ENCODE data around the gene DLL1. TPM values are rescaled to one million over a fixed set of nuclear protein-coding genes. Genes with fewer than 3 reads are reported as not detected.

Gene DLL1
- total RNA-seq, 1 donor from 2014 or later = 1.8 TPM

GRCh38 chr6:170233286-170234205 is 57.3 kb downstream of the DLL1 start:
- no peak for DNase-seq (ENCODE audit: low read depth, low spot score)

Other genes starting within 250 kb of the DLL1 start
- 12.8 and 13.6 TPM in 2 replicates for gene FAM120B, start 15.7 kb upstream of the DLL1 start, total RNA-seq